Uterus (tissue), 4 donors: ENCODE measurements around the gene BRI3BP. TPM values are rescaled to one million over a fixed set of nuclear protein-coding genes. Genes with fewer than 3 reads are reported as not detected.
"Not testable (repeated sequence)": the region's sequence is repeated elsewhere in the genome, so short reads cannot be mapped to it uniquely, and the experiment has no call there.

Source experiments
- DNase-seq, 2 donors: peaks; one replicate each; pipeline ENCODE4 v3.0.0-alpha.2; 2019 to 2020
- H3K27ac ChIP-seq, 2 donors: fragments of 200-600 bp; sonication (generic); 1 replicate in 1 of 2; 2 replicates in 1 of 2; pipeline ENCODE4 v1.5.1; 2016 to 2018
- H3K27me3 ChIP-seq, 2 donors: fragments of 200-600 bp; sonication (generic); one replicate each; pipeline ENCODE4 v1.5.1; 2018 to 2019; ENCODE audit warnings: control low read depth in 1 of 2
- H3K36me3 ChIP-seq, 2 donors: fragments of 200-600 bp; sonication (generic); one replicate each; pipeline ENCODE4 v1.5.1; 2019; ENCODE audit warnings: control low read depth in 1 of 2
- H3K4me1 ChIP-seq, 2 donors: fragments of 200-600 bp; sonication (generic); one replicate each; pipeline ENCODE4 v1.5.1; 2018 to 2019; ENCODE audit warnings: control low read depth in 1 of 2
- H3K4me3 ChIP-seq, 2 donors: fragments of 200-600 bp; sonication (generic); 1 replicate in 1 of 2; 2 replicates in 1 of 2; pipeline ENCODE4 v1.5.1; 2018 to 2019; ENCODE audit warnings: mild to moderate bottlenecking in 1 of 2
- H3K9me3 ChIP-seq, 2 donors: fragments of 200-600 bp; sonication (generic); one replicate each; pipeline ENCODE4 v1.5.1; 2019; ENCODE audit warnings: control low read depth in 1 of 2
- CTCF ChIP-seq, 4 experiments: fragments of 200-600 bp in 2 of 4; fragments of 450-650 bp in 2 of 4; sonication (generic) in 2 of 4; IDR thresholded peaks; one replicate each; pipeline ENCODE4 v1.5.1; 2016 to 2019; ENCODE audit warnings: antibody characterized with exemption in 4 of 4, mild to moderate bottlenecking in 2 of 4, moderate library complexity in 1 of 4
- POLR2A ChIP-seq, 2 donors: fragments of 450-650 bp; IDR thresholded peaks; one replicate each; pipeline ENCODE4 v1.6.1; 2016; ENCODE audit warnings: antibody characterized with exemption in 2 of 2, mild to moderate bottlenecking in 1 of 2, moderate library complexity in 1 of 2
- intact Hi-C: fragments of 100-400 bp; cut with DNase I; formaldehyde crosslinking; loops from one replicate; pipeline ENCODE4 v1.15.1; 2023; ENCODE audit warnings: low total_unique reads
- total RNA-seq, 4 donors: library from RNA; depleted of rRNA in 3 of 4; stranded (reverse); fragments of >200 nt in 3 of 4; gene quantifications; one replicate each; pipeline versions ENCODE4 v1.1.0 to v1.2.4, GENCODE V29; 2014 to 2023
- donor health status: DM: yes; HTN: yes; CAD: no.

Gene BRI3BP
- total RNA-seq, 4 donors from 2014 or later, result 0.59 to 8.9 (median 3.2) TPM

- Histone ChIP-seq H3K9me3 (no peaks in the 10 kb centered on the region), H3K36me3 (no peaks in the 10 kb centered on the region), H3K4me3 (no peak overlapping the region), H3K4me1 (peaks cover 0 to 5% of the 10 kb centered on the region in 2 donors), H3K27me3 (no peaks in the 10 kb centered on the region), H3K27ac (no peak overlapping the region)
- DNase-seq, result no peak
- TF ChIP-seq CTCF (IDR thresholded peaks at IDR 0.05) (no peak), POLR2A (IDR thresholded peaks at IDR 0.05) (no peak)
- intact Hi-C loops, result no loop called here
Measured at GRCh38 chr12:125070661-125071390, 77.4 kb downstream of the BRI3BP start.

GRCh38 chr12:125071456-125071855 lies 78.0 kb downstream of the BRI3BP start:
- no peak overlapping the region for H3K27ac ChIP-seq
- H3K36me3 ChIP-seq, result no peaks in the 10 kb centered on the region
- H3K4me3 ChIP-seq, result no peak overlapping the region
- no peaks in the 10 kb centered on the region for H3K9me3 ChIP-seq
- TF ChIP-seq POLR2A (IDR thresholded peaks at IDR 0.05), result no peak
- no peak for TF ChIP-seq CTCF (IDR thresholded peaks at IDR 0.05)
- intact Hi-C loops, result no loop called here
- no peaks in the 10 kb centered on the region for H3K27me3 ChIP-seq
- H3K4me1 ChIP-seq, result no peaks in the 10 kb centered on the region
- DNase-seq, result no peak

GRCh38 chr12:125072496-125072895 lies 79.1 kb downstream of the BRI3BP start:
- Histone ChIP-seq H3K36me3 (no peaks in the 10 kb centered on the region), H3K9me3 (no peaks in the 10 kb centered on the region), H3K27ac (no peak overlapping the region), H3K4me3 (no peak overlapping the region), H3K4me1 (no peaks in the 10 kb centered on the region), H3K27me3 (no peaks in the 10 kb centered on the region)
- no peak for TF ChIP-seq POLR2A (IDR thresholded peaks at IDR 0.05)
- no peak for TF ChIP-seq CTCF (IDR thresholded peaks at IDR 0.05)
- DNase-seq, result no peak
- intact Hi-C loops, result no loop called here

GRCh38 chr12:125074294-125074693 lies 80.8 kb downstream of the BRI3BP start:
- H3K4me1 ChIP-seq, H3K36me3 ChIP-seq, H3K9me3 ChIP-seq, H3K4me3 ChIP-seq, intact Hi-C loops, DNase-seq, H3K27me3 ChIP-seq, H3K27ac ChIP-seq: not testable (repeated sequence)

GRCh38 chr12:125076103-125076502 lies 82.7 kb downstream of the BRI3BP start:
- H3K4me1 ChIP-seq, result no peaks in the 10 kb centered on the region
- no peaks in the 10 kb centered on the region for H3K27me3 ChIP-seq
- DNase-seq, result no peak
- H3K9me3 ChIP-seq, result no peaks in the 10 kb centered on the region
- H3K4me3 ChIP-seq, result no peak overlapping the region
- H3K36me3 ChIP-seq, result no peaks in the 10 kb centered on the region
- no peak for TF ChIP-seq POLR2A (IDR thresholded peaks at IDR 0.05)
- no peak for TF ChIP-seq CTCF (IDR thresholded peaks at IDR 0.05)
- no peak overlapping the region for H3K27ac ChIP-seq
- intact Hi-C loops, result no loop called here
